NCI-H1092 treated with DMSO at 0.1 percent for 48 hours (cell line): Measurements from ENCODE around the gene U2AF2.

Source experiments
- DNase-seq: peaks from one replicate; lab custom pipeline; 2025; lab: John Stamatoyannopoulos, UW

U2AF2 gene

DNA sequence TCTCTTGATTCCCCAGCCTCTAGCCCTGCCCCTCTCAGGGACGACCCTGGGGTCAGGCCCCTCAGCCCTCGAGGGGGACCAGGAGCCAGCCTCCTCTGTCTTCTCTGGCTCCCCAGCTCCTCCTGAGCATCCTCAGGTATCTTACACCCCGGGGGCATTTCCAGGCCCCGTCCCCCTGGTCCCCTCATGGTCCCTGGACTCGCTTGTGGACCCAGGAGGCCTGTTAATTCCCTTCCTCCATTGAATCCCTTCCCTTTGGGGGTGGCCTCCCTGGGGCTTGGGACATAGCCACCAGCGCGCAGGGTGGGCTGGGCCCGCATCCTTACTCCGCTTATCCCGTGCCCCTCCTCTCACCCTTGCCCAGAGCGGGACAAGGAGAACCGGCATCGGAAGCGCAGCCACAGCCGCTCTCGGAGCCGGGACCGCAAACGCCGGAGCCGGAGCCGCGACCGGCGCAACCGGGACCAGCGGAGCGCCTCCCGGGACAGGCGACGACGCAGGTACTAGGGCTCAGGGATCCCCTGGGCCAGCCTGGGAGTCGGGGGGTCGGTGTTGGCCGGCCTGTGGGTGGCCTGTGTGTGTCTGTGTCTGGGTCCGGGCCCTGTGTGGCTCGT lies 4.1 kb downstream of the U2AF2 start:
- no peak for DNase-seq

DNA sequence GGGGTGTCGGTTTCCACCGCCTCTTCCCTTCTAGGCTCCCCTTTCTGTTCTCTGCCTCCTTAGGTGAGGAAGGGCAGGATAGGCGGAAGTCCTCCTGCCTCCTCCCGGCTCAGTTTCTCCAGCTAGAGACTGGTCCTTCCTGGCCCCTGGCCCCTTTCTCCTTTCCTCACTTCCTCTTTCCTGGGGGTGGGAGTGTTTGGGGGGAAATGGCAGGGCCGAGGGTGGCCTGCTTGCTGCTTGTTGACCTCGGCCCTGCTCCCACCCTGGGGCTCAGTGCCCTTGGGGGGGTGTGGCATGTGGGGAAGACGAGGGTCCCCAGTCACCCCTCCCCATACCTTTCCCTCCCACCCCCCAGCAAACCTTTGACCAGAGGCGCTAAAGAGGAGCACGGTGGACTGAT lies 5.0 kb downstream of the U2AF2 start:
- no peak for DNase-seq

DNA sequence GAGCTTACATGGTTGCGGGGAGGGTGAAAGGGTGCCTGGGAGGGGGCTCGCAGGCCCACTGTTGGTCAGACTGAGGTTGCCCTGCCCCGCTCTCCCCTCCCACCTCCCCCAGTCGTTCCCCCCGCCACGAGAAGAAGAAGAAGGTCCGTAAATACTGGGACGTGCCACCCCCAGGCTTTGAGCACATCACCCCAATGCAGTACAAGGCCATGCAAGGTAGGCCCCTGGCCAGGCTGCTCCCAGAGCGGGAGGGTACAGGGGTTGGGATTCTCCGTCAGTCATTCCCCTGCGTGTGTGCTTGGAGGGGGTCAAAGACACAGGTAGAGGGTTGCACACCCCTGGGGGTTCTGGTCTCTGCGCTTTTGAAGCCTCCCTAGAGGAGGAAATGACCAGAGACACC lies 5.6 kb downstream of the U2AF2 start:
- DNase-seq = no peak

DNA sequence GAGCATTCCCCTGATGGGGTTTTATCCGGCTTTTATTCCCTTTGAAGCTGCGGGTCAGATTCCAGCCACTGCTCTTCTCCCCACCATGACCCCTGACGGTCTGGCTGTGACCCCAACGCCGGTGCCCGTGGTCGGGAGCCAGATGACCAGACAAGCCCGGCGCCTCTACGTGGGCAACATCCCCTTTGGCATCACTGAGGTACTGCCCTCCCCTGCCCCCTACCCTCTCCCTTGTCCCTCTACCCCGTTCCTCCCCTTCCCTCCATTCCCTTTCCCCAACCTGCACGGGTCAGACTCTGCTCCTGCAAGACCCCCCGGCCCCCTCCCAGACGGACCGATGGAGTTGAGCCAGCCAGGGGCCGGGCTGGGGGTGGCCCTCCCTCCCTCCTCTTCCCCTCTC lies 6.2 kb downstream of the U2AF2 start:
- DNase-seq = no peak

DNA sequence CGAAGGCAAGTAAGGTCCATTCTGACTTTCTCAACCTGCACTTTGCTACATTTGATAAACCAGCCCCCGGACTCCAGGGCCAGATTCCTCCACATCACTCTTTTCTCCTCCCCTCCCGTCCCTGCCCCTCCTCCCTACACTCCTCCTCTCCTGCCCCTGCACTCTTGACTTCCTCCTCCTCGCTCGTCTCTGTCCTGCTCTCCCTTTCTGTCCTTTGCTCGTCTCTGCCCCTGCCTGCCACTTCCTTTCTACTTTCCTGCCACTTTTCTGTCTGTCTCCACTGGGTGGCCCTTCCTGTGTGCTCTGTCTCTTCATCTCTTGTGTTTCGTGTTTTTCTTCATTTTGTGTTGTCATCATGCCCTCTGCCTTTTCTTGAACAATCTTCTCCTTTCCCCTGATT lies 7.0 kb downstream of the U2AF2 start:
- DNase-seq = no peak

DNA sequence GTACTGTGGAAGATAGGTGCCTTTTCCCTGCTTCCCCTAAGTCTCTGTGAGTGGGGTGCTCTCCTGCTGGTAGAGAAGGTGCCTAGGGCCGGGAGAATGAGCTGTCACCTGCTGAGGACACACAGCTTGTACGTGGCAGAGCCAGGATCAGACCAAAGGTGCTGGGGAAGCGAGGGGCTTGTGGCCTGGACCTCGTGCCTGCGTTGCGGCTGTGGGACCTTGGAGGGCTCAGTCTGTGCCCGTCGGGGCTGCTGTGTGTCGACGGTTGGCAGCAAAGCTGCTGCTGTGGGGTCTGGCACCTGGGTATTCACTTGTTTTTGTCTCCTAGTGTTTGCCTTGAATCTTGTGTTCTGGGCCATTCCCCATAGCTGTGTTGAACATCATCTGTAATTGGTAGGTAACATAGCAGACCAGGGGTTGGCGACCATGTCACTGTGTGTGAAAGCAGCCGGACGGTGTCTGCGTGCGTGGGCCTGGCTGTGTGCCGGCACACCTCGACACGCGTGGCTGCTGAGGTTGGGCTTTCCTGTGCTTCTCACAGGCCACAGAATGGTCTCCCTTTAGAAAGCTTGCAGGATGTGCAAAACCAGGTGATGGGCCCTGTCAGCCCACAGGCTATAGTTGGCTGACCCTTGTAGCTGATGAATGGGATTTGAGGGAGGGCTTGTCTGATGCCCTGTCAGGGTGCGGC lies 9.2 kb downstream of the U2AF2 start:
- no peak for DNase-seq

DNA sequence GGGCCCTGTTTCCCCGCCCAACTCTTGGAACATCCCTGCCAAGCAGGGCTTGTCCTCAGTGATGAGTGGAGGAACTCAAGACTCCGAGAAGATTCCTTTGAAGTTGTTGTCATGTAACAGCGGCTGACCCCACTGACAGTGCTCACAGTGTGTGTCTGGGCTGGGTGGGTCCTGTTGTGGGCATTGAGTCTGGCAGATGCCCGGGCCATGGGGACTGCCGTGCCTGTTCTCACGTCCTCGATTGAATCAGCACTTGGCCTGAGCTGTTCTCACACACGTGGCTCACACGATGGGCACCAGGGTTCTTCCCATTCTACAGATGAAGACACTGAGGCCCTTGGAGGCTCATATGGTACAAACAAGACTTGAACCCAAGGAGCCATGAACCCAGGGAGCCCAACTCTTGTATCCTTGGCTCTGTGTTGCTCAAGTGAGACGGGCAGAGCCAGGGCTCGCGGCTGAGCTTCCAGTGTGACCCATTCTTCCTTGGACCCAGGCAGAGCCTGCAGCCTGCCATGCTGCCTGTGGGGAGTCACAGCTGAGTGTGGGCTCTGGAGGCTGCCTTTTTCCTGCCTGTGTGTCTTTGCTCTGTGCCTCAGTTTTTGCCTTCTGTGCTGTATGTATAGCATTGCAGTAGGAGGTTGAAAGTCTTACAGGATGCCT lies 11.6 kb downstream of the U2AF2 start:
- DNase-seq = no peak

DNA sequence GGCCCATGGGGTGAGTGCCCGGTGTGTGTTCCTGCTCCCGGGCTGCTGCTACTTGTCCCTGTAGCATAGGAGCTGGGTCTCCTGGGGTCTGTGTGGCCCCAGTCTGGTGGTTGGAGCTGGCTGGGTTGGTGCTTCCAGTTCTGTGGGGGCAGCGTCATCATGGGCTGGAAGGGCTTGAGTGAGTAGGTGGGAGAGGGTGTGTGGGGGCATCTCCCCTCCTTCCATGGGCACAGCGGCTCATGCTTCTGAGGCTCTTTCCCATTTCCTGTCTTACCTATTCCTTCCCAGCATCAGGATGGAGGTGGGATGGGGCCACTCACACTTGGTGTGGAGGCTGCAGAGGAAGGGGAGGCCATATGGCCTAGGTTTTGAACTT lies 12.2 kb downstream of the U2AF2 start:
- no peak for DNase-seq

DNA sequence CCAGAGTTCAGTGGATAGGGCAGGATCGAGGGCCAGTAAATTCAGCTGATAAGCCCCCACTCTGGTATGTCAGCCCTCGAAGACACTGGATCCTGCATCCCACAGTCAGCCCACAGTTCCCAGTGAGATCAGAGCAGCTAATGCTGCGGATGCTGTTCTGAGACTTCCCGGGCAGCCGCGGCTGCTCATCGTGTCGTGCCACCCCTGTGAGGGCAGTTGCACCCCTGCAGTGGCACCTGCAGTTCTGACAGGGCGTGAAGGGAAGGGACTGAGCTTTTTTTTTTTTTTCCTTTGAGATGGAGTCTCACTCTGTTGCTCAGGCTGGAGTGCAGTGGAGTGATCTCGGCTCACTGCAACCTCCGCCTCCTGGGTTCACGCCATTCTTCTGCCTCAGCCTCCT lies 12.7 kb downstream of the U2AF2 start:
- no peak for DNase-seq

DNA sequence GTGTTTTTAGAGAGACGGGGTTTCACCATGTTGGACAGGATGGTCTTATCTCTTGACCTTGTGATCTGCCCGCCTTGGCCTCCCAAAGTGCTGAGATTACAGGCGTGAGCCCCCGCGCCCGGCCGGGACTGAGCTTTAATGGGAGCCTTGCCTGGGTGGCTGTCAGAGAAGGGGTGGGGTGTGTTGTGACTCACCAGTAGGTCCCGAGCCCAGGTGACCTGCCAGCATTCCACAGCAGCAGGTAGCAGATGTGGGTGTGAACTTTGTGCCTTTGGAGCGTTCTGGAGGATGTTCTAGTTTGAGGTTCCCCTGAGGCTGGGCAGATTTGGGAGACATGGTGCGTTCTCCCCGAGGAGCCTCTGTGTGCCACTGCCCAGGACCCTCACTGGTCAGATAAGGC lies 13.1 kb downstream of the U2AF2 start:
- no peak for DNase-seq

DNA sequence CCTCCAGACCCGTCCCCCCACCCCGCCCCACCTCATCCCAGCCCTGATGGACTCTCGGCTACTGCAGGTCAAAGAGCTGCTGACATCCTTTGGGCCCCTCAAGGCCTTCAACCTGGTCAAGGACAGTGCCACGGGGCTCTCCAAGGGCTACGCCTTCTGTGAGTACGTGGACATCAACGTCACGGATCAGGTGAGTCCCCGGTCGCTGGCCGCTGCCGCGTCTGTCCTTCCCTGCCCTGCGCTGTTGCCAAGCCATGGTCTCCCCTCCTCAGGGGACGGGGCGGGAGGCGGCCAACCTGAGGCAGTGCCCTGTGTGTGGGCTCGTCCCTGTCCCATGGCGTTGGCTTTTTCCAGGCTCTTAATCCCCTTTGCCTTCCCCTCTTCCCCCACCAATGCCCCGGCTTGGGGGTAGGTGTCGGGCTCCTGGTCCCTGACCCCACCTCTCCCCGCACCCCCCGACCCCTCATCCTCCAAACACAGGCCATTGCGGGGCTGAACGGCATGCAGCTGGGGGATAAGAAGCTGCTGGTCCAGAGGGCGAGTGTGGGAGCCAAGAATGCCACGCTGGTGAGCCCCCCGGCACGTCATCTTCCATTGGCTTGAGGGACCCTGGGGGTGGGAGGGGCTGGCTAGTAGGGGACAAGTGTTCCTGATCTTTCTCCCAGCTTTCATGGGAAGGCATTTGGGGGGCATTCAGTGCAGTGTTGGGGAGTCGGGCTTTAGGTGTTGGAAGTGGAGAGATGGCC lies 13.9 kb downstream of the U2AF2 start:
- DNase-seq = no peak

DNA sequence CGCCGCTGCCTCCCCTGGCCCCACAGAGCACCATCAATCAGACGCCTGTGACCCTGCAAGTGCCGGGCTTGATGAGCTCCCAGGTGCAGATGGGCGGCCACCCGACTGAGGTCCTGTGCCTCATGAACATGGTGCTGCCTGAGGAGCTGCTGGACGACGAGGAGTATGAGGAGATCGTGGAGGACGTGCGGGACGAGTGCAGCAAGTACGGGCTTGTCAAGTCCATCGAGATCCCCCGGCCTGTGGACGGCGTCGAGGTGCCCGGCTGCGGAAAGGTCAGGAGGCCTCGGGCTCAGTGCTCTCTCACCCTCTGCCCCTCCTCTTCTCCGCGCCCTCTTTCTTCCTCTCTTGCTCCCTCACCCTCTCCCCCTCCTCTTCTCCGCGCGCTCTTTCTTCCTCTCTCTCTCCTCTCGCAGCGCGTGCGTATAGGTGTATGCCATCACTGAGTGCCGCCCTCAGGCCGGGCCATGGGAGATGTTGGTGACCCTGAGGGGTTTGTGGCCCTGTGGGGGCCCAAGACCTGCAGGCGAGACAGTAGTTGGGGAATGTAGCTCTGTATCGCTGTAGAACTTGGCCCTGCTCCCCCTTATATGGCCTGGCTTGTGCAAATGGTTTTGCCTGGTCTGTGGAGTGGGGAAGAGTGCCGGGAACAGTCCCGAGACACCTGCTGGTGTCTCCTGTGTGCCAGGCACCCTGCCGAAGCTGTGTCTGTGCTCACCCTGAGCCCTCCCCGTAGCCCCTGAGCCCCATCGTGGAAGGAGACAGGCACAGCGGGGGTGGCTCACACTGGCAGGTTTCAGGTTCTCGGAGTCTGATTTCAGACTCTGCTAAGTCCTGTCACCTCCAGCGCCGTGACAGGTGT lies 14.8 kb downstream of the U2AF2 start:
- DNase-seq = no peak

DNA sequence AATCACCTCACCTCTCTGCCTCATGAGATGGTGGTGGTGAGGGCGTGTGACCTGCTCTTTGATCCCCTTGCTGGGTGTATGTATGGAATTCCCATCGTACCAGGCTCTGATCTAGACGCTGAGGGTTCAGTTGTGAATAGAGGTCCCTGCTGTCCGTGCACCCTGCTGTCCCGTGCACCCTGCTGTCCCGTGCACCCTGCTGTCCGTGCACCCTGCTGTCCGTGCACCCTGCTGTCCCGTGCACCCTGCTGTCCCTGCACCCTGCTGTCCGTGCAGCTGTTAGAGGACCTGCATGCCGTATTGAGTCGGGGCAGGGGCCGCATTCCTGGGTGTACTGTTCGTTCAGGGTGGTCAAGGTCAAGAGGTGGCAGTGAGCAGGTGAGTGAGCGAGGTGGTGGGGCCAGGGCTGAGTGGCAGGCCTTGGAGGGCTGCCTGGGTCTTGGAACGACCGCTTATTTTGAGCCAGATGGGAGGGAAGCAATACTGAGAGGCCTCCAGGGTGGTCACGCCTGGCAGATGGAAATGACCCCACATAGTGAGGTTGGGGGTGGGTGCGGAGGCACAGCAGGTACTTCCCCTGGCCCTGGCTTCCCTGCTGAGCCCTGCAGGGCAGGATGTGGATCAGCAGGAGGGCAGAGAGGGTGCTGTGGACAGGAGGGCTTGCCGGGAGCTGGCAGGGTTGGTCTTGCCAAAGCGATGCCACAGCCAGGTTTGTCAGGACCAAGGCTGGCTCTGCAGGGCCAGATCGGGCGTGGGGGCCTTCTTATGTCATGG lies 15.6 kb downstream of the U2AF2 start:
- peak; percentile 21 for DNase-seq

DNA sequence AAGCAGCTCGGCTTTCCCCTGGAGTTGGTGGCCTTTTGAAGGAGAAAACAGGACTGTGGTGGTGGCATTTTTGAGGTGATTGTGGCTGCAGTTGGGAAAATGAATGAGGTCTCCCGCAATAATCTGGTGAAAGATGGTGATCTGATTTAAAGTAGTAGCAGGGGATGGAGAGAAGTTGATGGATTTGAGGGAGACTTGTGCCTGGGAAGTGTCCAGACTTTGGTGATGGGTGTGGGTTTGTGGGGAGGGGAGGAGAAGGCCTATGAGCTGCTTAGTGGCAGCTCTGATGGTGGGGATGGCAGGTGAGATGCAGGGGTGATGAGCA lies 16.2 kb downstream of the U2AF2 start:
- no peak for DNase-seq

DNA sequence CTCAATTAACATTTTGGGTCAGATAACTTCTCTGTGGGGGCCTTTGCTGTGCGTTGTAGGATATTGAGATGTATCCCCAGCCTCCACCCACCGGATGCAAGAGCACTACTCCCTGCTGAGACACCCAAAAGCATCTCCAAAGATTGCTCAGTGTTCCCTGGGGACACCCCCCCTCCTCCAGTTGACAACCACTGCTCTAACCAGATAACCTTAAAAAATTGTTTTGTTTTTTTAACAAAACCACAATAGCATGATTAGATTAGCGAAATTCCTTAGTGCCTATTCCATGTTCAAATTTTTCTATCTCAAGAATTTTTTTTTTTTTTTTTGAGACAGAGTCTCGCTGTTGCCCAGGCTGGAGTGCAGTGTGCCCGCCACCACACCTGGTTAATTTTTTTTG lies 17.6 kb downstream of the U2AF2 start:
- DNase-seq = no peak

DNA sequence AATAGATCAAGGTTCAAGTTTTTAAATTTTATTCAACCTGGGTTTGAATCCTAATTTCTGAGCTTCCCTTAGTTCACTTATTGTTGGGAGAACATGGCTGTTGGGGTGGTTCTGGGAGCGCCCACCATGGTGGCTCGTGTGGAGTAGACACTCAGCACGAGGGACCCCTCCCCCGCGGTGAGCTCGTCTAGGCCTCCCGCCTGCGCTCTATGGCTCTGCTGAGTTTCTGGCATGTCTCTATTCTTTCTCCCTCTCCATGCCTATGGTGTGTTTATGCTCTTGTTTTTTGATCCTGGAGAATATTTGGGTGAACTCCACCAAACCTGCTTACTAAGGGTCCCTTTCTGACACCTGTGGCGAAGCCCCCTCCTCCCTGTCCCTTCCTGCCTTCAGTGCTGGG lies 18.6 kb downstream of the U2AF2 start:
- DNase-seq = no peak

DNA sequence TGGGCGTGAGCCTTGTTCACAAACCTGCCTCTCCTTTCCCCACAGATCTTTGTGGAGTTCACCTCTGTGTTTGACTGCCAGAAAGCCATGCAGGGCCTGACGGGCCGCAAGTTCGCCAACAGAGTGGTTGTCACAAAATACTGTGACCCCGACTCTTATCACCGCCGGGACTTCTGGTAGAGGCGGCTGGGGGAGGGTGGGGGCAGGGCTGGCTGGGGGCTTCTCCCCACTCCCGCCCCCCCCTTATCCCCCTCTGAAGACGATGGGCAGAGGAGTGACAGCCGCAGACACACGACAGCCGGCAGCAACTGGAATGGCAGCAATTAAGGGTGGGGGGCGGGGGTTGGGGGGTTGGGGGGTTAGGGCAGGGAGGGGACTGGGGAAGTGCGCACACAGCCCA lies 19.1 kb downstream of the U2AF2 start:
- DNase-seq = no peak

DNA sequence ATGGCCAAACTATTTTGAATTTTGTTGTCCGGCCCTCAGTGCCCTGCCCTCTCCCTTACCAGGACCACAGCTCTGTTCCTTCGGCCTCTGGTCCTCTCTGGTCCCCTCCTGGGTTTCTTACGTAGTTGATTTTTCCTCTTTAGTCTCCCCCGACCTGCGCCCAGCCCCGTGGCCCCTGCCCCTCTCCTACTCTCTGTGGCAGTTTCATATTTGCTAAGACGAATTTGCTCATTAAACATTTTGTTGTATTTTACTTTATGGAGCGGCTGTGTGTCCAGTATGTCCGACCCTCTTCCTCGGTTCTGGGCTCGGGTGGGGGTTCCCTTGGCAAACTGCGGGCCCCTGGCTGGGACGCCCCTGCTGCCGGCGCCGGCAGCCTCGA lies 19.6 kb downstream of the U2AF2 start:
- no peak for DNase-seq

DNA sequence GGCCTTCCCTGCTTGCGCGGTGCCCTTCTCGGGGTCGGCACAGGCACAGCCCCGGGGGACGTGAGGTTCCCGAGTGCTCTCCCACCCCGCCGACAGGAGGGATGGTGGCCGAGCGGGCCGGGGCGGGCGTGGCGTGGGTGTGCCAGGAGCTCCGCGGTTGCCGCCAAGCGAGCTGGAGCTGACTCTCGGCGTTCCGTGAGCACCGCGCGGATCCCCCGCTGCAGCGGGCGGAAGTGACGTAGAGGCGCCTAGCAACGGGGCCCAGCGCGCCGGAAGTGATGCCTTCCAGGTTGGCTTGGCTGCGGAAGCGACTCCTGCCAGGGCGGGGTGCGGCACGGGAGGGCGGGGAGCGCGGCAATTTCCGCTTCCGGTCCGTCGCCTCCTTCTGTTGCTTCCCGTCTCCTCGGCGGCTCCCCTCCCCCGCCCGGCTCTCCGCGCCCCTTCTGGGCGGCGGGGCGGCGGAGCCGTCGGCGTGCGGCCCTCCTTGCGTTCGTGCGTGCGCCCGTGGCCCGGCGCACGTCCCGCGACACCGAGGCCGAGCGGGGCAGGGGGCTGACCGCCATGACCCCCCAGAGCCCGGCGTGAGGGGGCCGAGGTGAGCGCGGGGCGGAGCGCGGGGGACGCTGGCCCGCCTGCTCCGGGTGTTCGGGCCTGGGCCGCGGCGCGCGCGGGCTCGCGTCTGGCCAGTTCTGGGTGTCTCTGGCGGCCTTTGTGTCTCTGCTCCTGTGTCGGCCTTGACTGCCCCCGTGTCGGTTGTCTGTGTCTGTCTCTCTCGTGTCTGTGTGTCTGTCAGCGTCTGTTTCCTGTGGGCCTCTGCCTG lies 20.2 kb downstream of the U2AF2 start, which contains the start of gene EPN1:
EPN1 (plus strand) TSS at position 386 of the 820 bp plus-strand sequence. CDS start 3,402 bp downstream, outside the sequence.
- peak; percentile 90 for DNase-seq

DNA sequence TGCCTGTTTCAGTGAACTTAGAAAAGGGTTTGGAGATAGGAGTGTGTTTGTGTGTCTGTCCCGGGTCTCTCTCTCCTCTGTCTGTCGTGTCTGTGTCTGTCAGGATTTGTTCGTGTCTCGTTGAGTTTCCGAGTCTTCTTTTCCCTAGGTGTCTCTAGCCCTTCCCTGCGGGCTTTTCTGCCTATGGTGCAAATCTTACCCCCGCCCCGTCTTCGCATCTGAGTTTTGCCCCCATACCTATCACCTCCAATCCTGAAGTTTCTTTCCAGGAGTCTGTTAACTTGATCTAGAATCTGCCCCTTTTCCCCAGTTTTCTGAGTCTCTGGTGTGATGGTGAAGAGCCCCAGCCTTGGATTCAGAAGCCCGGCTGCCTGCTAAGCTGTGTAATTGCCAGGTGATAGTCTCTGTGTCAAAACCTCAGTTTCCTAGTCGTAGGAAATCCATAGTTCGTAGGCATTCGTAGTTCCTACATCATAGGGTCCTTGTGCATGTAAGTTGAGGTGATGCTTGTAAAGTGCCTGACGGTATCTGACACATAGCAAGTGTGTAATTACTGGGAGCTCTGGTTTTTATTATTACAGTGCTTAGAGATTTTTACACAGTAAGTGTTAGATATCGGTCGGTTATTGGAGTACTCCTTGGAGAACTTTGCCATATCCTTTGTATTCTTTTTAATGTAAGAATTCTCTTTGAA lies 21.0 kb downstream of the U2AF2 start:
- no peak for DNase-seq
